DND-41 (cell line): ENCODE results near the gene MVP.

ENCODE experiments used
- CTCF ChIP-seq: IDR thresholded peaks from 2 replicates; pipeline ENCODE4 v1.5.1; 2012; ENCODE audit warnings: borderline replicate concordance, low read length, moderate library complexity, mild to moderate bottlenecking; ENCODE audit not compliant: poor library complexity, severe bottlenecking; ENCODE audit errors: extremely low read depth
- EZH2 ChIP-seq: IDR thresholded peaks from 3 replicates; pipeline ENCODE4 v1.6.1; 2012; ENCODE audit warnings: borderline replicate concordance, low read depth, mild to moderate bottlenecking, moderate library complexity, low read length, inconsistent platforms; ENCODE audit not compliant: severe bottlenecking

GRCh38 chr16:29804020-29804419, 16.2 kb upstream of the MVP start:
- TF ChIP-seq CTCF (no peak), EZH2 (no peak)
